ENCODE measurements around the gene ADAMTSL1. TPM values are rescaled to one million over a fixed set of nuclear protein-coding genes. Genes with fewer than 3 reads are reported as not detected.

The ADAMTSL1 gene
- total and polyA plus RNA-seq, 9 donors: 1.2 to 20.0 (median 6.1) TPM

DNA sequence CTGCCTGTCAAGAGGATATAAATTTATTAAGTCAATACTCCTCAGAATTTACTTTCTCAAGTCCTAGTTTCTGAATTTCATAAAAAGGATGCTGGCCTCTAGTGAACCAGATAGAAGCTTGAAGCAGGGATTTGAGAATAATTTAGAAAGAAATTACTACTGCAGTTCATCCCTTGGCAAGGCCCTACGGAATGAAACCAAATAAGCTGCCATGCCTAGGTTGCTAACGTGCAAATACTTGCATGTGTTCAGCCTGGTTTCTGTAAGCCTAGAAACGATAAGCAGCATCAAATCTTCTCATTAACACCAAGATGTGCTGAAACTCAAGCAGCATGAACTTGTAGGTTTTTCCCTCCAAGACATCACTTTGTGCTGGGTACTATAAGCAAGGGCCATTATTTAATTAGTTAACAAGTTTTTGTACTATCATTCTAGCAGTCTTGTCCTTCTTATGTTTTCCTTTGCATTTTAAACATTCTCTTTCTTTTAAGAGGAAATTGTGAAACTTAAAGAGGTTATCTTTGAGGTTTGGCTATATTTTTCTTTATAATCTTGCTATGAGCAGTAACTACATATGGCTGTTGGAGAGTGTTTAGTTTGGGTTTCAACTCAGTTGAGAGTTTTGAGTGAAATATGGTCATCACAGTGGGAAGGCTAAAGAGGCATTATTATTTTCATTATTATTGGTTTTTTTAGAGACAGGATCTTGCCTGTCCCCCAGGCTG is 71.8 kb downstream of the ADAMTSL1 start:
- no peak overlapping the region for H3K4me3 ChIP-seq
- no peaks in the 10 kb centered on the region for H3K9me3 ChIP-seq
- H3K27ac ChIP-seq: no peak overlapping the region
- DNase-seq: no peak
- 59 to 70% (median 66%) methylated on average over 3 of the region's 3 CpGs for WGBS, 3 donors
- no peaks in the 10 kb centered on the region for H3K27me3 ChIP-seq
- intact Hi-C loops (cut with DNase I): no loop called here
- H3K4me1 ChIP-seq (ENCODE audit: insufficient read depth): no peaks in the 10 kb centered on the region
- TF ChIP-seq CTCF (IDR thresholded peaks at IDR 0.05) (no peak), POLR2A (IDR thresholded peaks at IDR 0.05) (no peak), EP300 (IDR thresholded peaks at IDR 0.05) (no peak)
- no peaks in the 10 kb centered on the region for H3K36me3 ChIP-seq

GRCh38 chr9:18548456-18548855 is 74.5 kb downstream of the ADAMTSL1 start:
- intact Hi-C loops (cut with DNase I): no loop called here
- TF ChIP-seq CTCF (IDR thresholded peaks at IDR 0.05) (no peak), EP300 (IDR thresholded peaks at IDR 0.05) (no peak), POLR2A (IDR thresholded peaks at IDR 0.05) (no peak)

GRCh38 chr9:18549772-18550171 is 75.8 kb downstream of the ADAMTSL1 start:
- Histone ChIP-seq H3K36me3 (no peaks in the 10 kb centered on the region), H3K9me3 (no peaks in the 10 kb centered on the region), H3K27ac (no peak overlapping the region), H3K27me3 (no peaks in the 10 kb centered on the region), H3K4me1 (ENCODE audit: insufficient read depth) (no peaks in the 10 kb centered on the region), H3K4me3 (no peak overlapping the region)
- intact Hi-C loops (cut with DNase I): loop anchor here in 1 of 4 donors (10.0 kb wide), 1 partner anchor 375 kb away; no protein-coding TSS in a partner anchor
- 62 to 90% (median 83%) methylated on average over 3 of the region's 3 CpGs for WGBS, 3 donors
- no peak for DNase-seq
- TF ChIP-seq POLR2A (IDR thresholded peaks at IDR 0.05) (no peak), EP300 (IDR thresholded peaks at IDR 0.05) (no peak), CTCF (IDR thresholded peaks at IDR 0.05) (no peak)

More at GRCh38 chr9:18548456-18548855, 74.5 kb downstream of the ADAMTSL1 start:
- Histone ChIP-seq H3K9me3 (no peaks in the 10 kb centered on the region), H3K4me3 (no peak overlapping the region), H3K27me3 (no peaks in the 10 kb centered on the region), H3K36me3 (no peaks in the 10 kb centered on the region), H3K27ac (no peak overlapping the region), H3K4me1 (ENCODE audit: insufficient read depth) (no peaks in the 10 kb centered on the region)
- 88 to 96% (median 95%) methylated on average over 1 of the region's 1 CpG for WGBS, 3 donors
- no peak for DNase-seq

- DNase-seq: no peak
- H3K36me3 ChIP-seq: no peaks in the 10 kb centered on the region
- WGBS, 3 donors: 87 to 91% (median 87%) methylated on average over 5 of the region's 5 CpGs
- no peaks in the 10 kb centered on the region for H3K9me3 ChIP-seq
- H3K4me3 ChIP-seq: no peak overlapping the region
- no peaks in the 10 kb centered on the region for H3K4me1 ChIP-seq (ENCODE audit: insufficient read depth)
- intact Hi-C loops (cut with DNase I): loop anchor here in 1 of 4 donors (10.0 kb wide), 1 partner anchor 375 kb away; no protein-coding TSS in a partner anchor
- H3K27me3 ChIP-seq: no peaks in the 10 kb centered on the region
- no peak overlapping the region for H3K27ac ChIP-seq
- TF ChIP-seq CTCF (IDR thresholded peaks at IDR 0.05) (no peak), EP300 (IDR thresholded peaks at IDR 0.05) (no peak), POLR2A (IDR thresholded peaks at IDR 0.05) (no peak)
Measured at GRCh38 chr9:18550286-18550685, 76.3 kb downstream of the ADAMTSL1 start.
